HEK293 (cell line): ENCODE data around the gene SLC30A1.
A peak's percentile ranks its signal among the peaks of the same experiment; 100 is the strongest.

Experiments
- CTCF ChIA-PET: fragments of 350-600 bp; formaldehyde crosslinking; extraction: SDS; loops from one replicate; lab custom pipeline; 2021; ENCODE audit warnings: antibody characterized with exemption; lab: Yijun Ruan, JAX
- POLR2A ChIA-PET: fragments of 300-600 bp; formaldehyde crosslinking; extraction: SDS; loops from one replicate; lab custom pipeline; 2020; ENCODE audit warnings: antibody characterized with exemption, inconsistent platforms; lab: Yijun Ruan, JAX
- H3K27ac ChIP-seq: fragments of 200-500 bp; sonication (Bioruptor generic); 2 replicates; pipeline ENCODE4 v1.5.1; 2014; ENCODE audit warnings: low read depth, low read length, control low read depth, inconsistent platforms; ENCODE audit errors: extremely low read depth
- H3K36me3 ChIP-seq, 2 experiments: fragments of 200-500 bp in 1 of 2; sonication (Bioruptor generic) in 1 of 2; 1 replicate in 1 of 2; 2 replicates in 1 of 2; pipeline ENCODE4 v1.5.1; 2014 to 2017; ENCODE audit warnings: inconsistent platforms in 2 of 2, low read length in 2 of 2; ENCODE audit not compliant: control insufficient read depth in 2 of 2, insufficient read depth in 1 of 2
- H3K4me1 ChIP-seq: fragments of 200-500 bp; sonication (Bioruptor generic); 2 replicates; pipeline ENCODE4 v1.5.1; 2014; ENCODE audit warnings: mild to moderate bottlenecking, low read length, inconsistent platforms; ENCODE audit not compliant: control insufficient read depth, insufficient read depth
- H3K4me3 ChIP-seq: 2 replicates; pipeline ENCODE4 v1.5.1; 2011; ENCODE audit warnings: low read depth, mild to moderate bottlenecking, control low read depth, low read length, moderate library complexity
- H3K9me3 ChIP-seq: fragments of 200-500 bp; sonication (Bioruptor generic); 2 replicates; pipeline ENCODE4 v1.5.1; 2014; ENCODE audit warnings: low read depth, low read length, inconsistent platforms; ENCODE audit not compliant: control insufficient read depth, insufficient read depth
- GLI4 ChIP-seq: fragments of 450-650 bp; formaldehyde crosslinking; IDR thresholded peaks from 2 replicates; pipeline ENCODE4 v1.5.1; 2016; ENCODE audit warnings: missing biosample characterization, missing genetic modification characterization
- INSM2 ChIP-seq: fragments of 450-650 bp; formaldehyde crosslinking; IDR thresholded peaks from 2 replicates; pipeline ENCODE4 v1.5.1; 2016; ENCODE audit warnings: missing biosample characterization, missing genetic modification characterization
- MYNN ChIP-seq: fragments of 450-650 bp; formaldehyde crosslinking; IDR thresholded peaks from 2 replicates; pipeline ENCODE4 v1.5.1; 2016; ENCODE audit warnings: missing biosample characterization, missing genetic modification characterization, borderline replicate concordance
- PATZ1 ChIP-seq: fragments of 450-650 bp; formaldehyde crosslinking; IDR thresholded peaks from 2 replicates; pipeline ENCODE4 v1.5.1; 2016; ENCODE audit warnings: missing biosample characterization, missing genetic modification characterization
- YY1 ChIP-seq: fragments of 450-650 bp; formaldehyde crosslinking; IDR thresholded peaks from 2 replicates; pipeline ENCODE4 v1.5.1; 2018; ENCODE audit warnings: missing biosample characterization, missing genetic modification characterization
- ZBTB17 ChIP-seq: fragments of 450-650 bp; formaldehyde crosslinking; IDR thresholded peaks from 2 replicates; pipeline ENCODE4 v1.5.1; 2016; ENCODE audit warnings: missing biosample characterization, missing genetic modification characterization
- ZBTB20 ChIP-seq: fragments of 450-650 bp; formaldehyde crosslinking; IDR thresholded peaks from 2 replicates; pipeline ENCODE4 v1.5.1; 2016; ENCODE audit warnings: missing biosample characterization, missing genetic modification characterization
- ZFHX2 ChIP-seq: fragments of 450-650 bp; formaldehyde crosslinking; conservative IDR thresholded peaks from 2 replicates; pipeline ENCODE4 v1.5.1; 2016; ENCODE audit warnings: missing biosample characterization, missing genetic modification characterization
- ZNF16 ChIP-seq: fragments of 450-650 bp; formaldehyde crosslinking; IDR thresholded peaks from 2 replicates; pipeline ENCODE4 v1.5.1; 2016; ENCODE audit warnings: low read depth, missing biosample characterization, missing genetic modification characterization
- ZNF221 ChIP-seq: fragments of 450-650 bp; formaldehyde crosslinking; IDR thresholded peaks from 2 replicates; pipeline ENCODE4 v1.5.1; 2017; ENCODE audit warnings: missing biosample characterization, missing genetic modification characterization, borderline replicate concordance
- ZNF302 ChIP-seq: fragments of 450-650 bp; formaldehyde crosslinking; IDR thresholded peaks from 2 replicates; pipeline ENCODE4 v1.5.1; 2016; ENCODE audit warnings: missing biosample characterization, missing genetic modification characterization, low read depth
- ZNF335 ChIP-seq: fragments of 450-650 bp; formaldehyde crosslinking; conservative IDR thresholded peaks from 2 replicates; pipeline ENCODE4 v1.5.1; 2016; ENCODE audit warnings: missing biosample characterization, missing genetic modification characterization
- ZNF423 ChIP-seq: fragments of 450-650 bp; formaldehyde crosslinking; IDR thresholded peaks from 2 replicates; pipeline ENCODE4 v1.5.1; 2016; ENCODE audit warnings: missing biosample characterization, missing genetic modification characterization
- ZNF529 ChIP-seq: fragments of 450-650 bp; formaldehyde crosslinking; IDR thresholded peaks from 2 replicates; pipeline ENCODE4 v1.5.1; 2017; ENCODE audit warnings: missing genetic modification characterization, missing biosample characterization; ENCODE audit not compliant: insufficient replicate concordance
- ZNF544 ChIP-seq: fragments of 450-650 bp; formaldehyde crosslinking; IDR thresholded peaks from 2 replicates; pipeline ENCODE4 v1.5.0; 2017; ENCODE audit warnings: missing biosample characterization, missing genetic modification characterization
- ZNF561 ChIP-seq: fragments of 450-650 bp; IDR thresholded peaks from 2 replicates; pipeline ENCODE4 v1.5.1; 2018; ENCODE audit warnings: missing biosample characterization, missing genetic modification characterization, borderline replicate concordance
- ZNF585B ChIP-seq: fragments of 450-650 bp; formaldehyde crosslinking; IDR thresholded peaks from 2 replicates; pipeline ENCODE4 v1.5.1; 2016; ENCODE audit warnings: missing biosample characterization, missing genetic modification characterization
- ZNF600 ChIP-seq: fragments of 450-650 bp; formaldehyde crosslinking; IDR thresholded peaks from 2 replicates; pipeline ENCODE4 v1.5.1; 2016; ENCODE audit warnings: missing biosample characterization, missing genetic modification characterization
- TF ChIP-seq, protein P1 (sequence below): fragments of 450-650 bp; formaldehyde crosslinking; IDR thresholded peaks from 2 replicates; pipeline ENCODE4 v1.5.1; 2017; ENCODE audit warnings: missing biosample characterization, missing genetic modification characterization
- TF ChIP-seq, protein P2 (sequence below): fragments of 450-650 bp; formaldehyde crosslinking; IDR thresholded peaks from 2 replicates; pipeline ENCODE4 v1.5.1; 2016; ENCODE audit warnings: missing biosample characterization, missing genetic modification characterization
- TF ChIP-seq, protein P3 (sequence below): fragments of 450-650 bp; formaldehyde crosslinking; IDR thresholded peaks from 2 replicates; pipeline ENCODE4 v1.5.1; 2016; ENCODE audit warnings: missing biosample characterization, missing genetic modification characterization

The SLC30A1 gene

GRCh38 chr1:211579440-211580302, 710 bp upstream of the SLC30A1 start (continued):
- TF ChIP-seq ZNF585B, result no peak

GRCh38 chr1:211577819-211578639, 932 bp downstream of the SLC30A1 start:
- Histone ChIP-seq H3K27ac (peak overlapping the region; percentile 91), H3K9me3 (no peaks in the 10 kb centered on the region), H3K4me3 (peak overlapping the region; percentile 68), H3K4me1 (peaks cover 3% of the 10 kb centered on the region), H3K36me3 (peaks cover 0 to 19% of the 10 kb centered on the region in 2 experiments; a peak in 1 of 3 replicates)
- ChIA-PET CTCF (interaction anchor here (1.0 to 1.8 kb wide), 3 partner anchors 25 to 76 kb away, joined by 4 to 5 read pairs (median 4); no protein-coding TSS in a partner anchor), POLR2A (interaction anchor here (1.2 to 1.4 kb wide), 5 partner anchors 63 to 97 kb away, joined by 4 to 15 read pairs (median 9); partner anchors contain the start of gene NEK2)
- TF ChIP-seq GLI4, result 0 out of 2 replicates have a peak, but pooled peaks have one; percentile 56
- TF ChIP-seq, protein P1, sequence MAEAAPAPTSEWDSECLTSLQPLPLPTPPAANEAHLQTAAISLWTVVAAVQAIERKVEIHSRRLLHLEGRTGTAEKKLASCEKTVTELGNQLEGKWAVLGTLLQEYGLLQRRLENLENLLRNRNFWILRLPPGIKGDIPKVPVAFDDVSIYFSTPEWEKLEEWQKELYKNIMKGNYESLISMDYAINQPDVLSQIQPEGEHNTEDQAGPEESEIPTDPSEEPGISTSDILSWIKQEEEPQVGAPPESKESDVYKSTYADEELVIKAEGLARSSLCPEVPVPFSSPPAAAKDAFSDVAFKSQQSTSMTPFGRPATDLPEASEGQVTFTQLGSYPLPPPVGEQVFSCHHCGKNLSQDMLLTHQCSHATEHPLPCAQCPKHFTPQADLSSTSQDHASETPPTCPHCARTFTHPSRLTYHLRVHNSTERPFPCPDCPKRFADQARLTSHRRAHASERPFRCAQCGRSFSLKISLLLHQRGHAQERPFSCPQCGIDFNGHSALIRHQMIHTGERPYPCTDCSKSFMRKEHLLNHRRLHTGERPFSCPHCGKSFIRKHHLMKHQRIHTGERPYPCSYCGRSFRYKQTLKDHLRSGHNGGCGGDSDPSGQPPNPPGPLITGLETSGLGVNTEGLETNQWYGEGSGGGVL, result peak; percentile 50; the same call in 1 of the 2 replicates
- no peak for TF ChIP-seq ZNF529 (tag by site-specific recombination)
- 0 out of 2 replicates have a peak, but pooled peaks have one; percentile 28 for TF ChIP-seq ZNF423 (tag by site-specific recombination)
- TF ChIP-seq ZNF302, result no peak
- TF ChIP-seq, protein P2, sequence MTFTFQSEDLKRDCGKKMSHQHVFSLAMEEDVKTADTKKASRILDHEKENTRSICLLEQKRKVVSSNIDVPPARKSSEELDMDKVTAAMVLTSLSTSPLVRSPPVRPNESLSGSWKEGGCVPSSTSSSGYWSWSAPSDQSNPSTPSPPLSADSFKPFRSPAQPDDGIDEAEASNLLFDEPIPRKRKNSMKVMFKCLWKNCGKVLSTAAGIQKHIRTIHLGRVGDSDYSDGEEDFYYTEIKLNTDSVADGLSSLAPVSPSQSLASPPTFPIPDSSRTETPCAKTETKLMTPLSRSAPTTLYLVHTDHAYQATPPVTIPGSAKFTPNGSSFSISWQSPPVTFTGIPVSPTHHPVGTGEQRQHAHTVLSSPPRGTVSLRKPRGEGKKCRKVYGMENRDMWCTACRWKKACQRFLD, result no peak
- TF ChIP-seq ZNF561, result peak; percentile 67
- TF ChIP-seq ZNF600 (tag by site-specific recombination), result peak; percentile 78
- TF ChIP-seq ZNF221 (tag by site-specific recombination), result no peak
- peak; percentile 82; the same call in 1 of the 2 replicates for TF ChIP-seq ZBTB20 (tag by site-specific recombination)
- TF ChIP-seq, protein P3, sequence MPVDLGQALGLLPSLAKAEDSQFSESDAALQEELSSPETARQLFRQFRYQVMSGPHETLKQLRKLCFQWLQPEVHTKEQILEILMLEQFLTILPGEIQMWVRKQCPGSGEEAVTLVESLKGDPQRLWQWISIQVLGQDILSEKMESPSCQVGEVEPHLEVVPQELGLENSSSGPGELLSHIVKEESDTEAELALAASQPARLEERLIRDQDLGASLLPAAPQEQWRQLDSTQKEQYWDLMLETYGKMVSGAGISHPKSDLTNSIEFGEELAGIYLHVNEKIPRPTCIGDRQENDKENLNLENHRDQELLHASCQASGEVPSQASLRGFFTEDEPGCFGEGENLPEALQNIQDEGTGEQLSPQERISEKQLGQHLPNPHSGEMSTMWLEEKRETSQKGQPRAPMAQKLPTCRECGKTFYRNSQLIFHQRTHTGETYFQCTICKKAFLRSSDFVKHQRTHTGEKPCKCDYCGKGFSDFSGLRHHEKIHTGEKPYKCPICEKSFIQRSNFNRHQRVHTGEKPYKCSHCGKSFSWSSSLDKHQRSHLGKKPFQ, result no peak
- TF ChIP-seq MYNN (tag by site-specific recombination), result peak; percentile 74
- TF ChIP-seq ZNF544 (tag by site-specific recombination), result no peak
- TF ChIP-seq INSM2 (tag by site-specific recombination), result no peak
- peak; percentile 94 for TF ChIP-seq ZNF335 (tag by site-specific recombination)
- peak; percentile 70; the same call in 1 of the 2 replicates for TF ChIP-seq PATZ1 (tag by site-specific recombination)
- TF ChIP-seq ZFHX2, result peak; percentile 44
- TF ChIP-seq ZNF16, result no peak
- TF ChIP-seq ZBTB17, result peak; percentile 20
- peak; percentile 89 for TF ChIP-seq YY1 (tag by site-specific recombination)
